Eye (tissue), 1 donor: ENCODE data around the gene KRTAP25-1.

ENCODE experiments used
- DNase-seq: peaks from one replicate; pipeline ENCODE4 v3.0.0-alpha.2; 2015

The KRTAP25-1 gene

GRCh38 chr21:30245061-30245460 lies 44.3 kb downstream of the KRTAP25-1 start:
- DNase-seq: no peak

DNA sequence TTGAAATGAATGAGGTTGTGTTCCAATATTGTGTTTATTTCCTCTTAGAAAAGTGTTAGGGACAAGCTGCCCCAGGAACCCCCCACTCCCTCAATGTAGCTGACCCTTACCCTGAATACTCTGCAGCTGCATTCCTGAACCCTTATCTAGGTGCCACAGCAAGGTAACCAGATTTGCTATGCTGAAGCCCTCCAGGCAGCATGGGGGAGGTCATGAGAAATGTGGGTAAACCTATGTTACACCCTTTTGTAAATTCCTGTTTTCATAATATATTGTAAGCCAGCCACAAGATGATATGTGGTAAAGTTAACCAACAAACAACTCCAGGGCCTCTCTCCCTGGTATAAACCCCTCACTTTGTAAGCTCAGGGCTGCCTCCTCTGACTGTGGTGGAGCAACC lies 45.6 kb downstream of the KRTAP25-1 start:
- DNase-seq: no peak

DNA sequence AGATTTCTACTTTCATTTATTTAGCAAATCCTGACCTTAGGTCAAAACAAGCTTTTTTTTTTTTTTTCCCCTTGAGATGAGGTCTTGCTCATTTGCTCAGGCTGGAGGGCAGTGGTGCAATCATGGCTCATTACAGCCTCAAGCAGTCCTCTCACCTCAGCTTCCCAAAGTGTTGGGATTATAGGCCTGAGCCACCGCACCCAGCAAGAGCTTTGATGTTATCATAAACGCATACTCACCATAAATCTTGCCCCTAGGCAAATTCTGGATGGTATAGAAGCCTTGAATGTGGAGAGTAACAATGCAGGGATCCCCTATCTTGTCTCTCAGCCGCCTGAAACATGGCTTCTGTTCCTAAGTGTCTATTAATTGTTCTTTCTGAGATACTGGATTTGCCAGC lies 48.7 kb downstream of the KRTAP25-1 start:
- DNase-seq: no peak
